ENCODE data around the gene S1PR2.

GRCh38 chr19:10245189-10245939 lies 14.2 kb upstream of the S1PR2 start:
- TF ChIP-seq POLR2A (IDR thresholded peaks at IDR 0.05) (no peak), CTCF (IDR thresholded peaks at IDR 0.05) (no peak)

Data from esophagus squamous epithelium (tissue), 4 donors.